Panc1 (cell line): ENCODE measurements around the gene AHSG. TPM values are rescaled to one million over a fixed set of nuclear protein-coding genes. Genes with fewer than 3 reads are reported as not detected.
"Not testable (repeated sequence)": the region's sequence is repeated elsewhere in the genome, so short reads cannot be mapped to it uniquely, and the experiment has no call there.

Experiments
- ATAC-seq: fragments of 200-7000 bp; cut with Tn5 transposase; 2 replicates; pipeline ENCODE4 v1.9.1; 2020; ENCODE audit warnings: mild to moderate bottlenecking, moderate library complexity
- BruUV-seq: library from RNA; stranded (reverse); fragments of 400-500 nt; replicated peaks from 2 replicates; lab custom pipeline; 2021; lab: Mats Ljungman, UMichigan
- CTCF ChIA-PET: fragments of 300-600 bp; sonication (Branson Sonifier 250); formaldehyde crosslinking; loops from one replicate; lab custom pipeline; 2022; ENCODE audit warnings: antibody characterized with exemption; lab: Charles Lee
- POLR2A ChIA-PET: fragments of 300-600 bp; sonication (Branson Sonifier 250); formaldehyde crosslinking; loops from one replicate; lab custom pipeline; 2022; ENCODE audit warnings: antibody characterized with exemption; lab: Charles Lee
- DNase-seq: peaks from one replicate; pipeline ENCODE4 v3.0.0-alpha.2; 2010; ENCODE audit warnings: low read depth, low spot score
- H3K27ac ChIP-seq: 2 replicates; pipeline ENCODE4 v1.5.1; 2011; ENCODE audit warnings: mild to moderate bottlenecking, low read length, inconsistent platforms
- H3K27me3 ChIP-seq: fragments of 200-500 bp; sonication (Bioruptor generic); 2 replicates; pipeline ENCODE4 v1.6.0; 2014; ENCODE audit warnings: low read length, inconsistent platforms; ENCODE audit not compliant: control insufficient read depth, insufficient read depth
- H3K36me3 ChIP-seq: fragments of 200-500 bp; sonication (Bioruptor generic); 2 replicates; pipeline ENCODE4 v1.5.1; 2014; ENCODE audit warnings: inconsistent platforms, mild to moderate bottlenecking, low read length, moderate library complexity; ENCODE audit not compliant: control insufficient read depth, insufficient read depth
- H3K4me1 ChIP-seq: 2 replicates; pipeline ENCODE4 v1.5.1; 2011; ENCODE audit warnings: inconsistent platforms, mild to moderate bottlenecking, low read length, moderate library complexity; ENCODE audit not compliant: control insufficient read depth, insufficient read depth
- H3K4me3 ChIP-seq, 2 experiments: 2 replicates each; pipeline ENCODE4 v1.5.1; 2011 to 2012; ENCODE audit warnings: low read depth in 2 of 2, low read length in 2 of 2, mild to moderate bottlenecking in 2 of 2, inconsistent platforms in 1 of 2, moderate library complexity in 1 of 2
- H3K9me3 ChIP-seq: fragments of 200-500 bp; sonication (Bioruptor generic); 2 replicates; pipeline ENCODE4 v1.5.1; 2014; ENCODE audit warnings: low read depth, mild to moderate bottlenecking, inconsistent platforms, low read length, moderate library complexity; ENCODE audit not compliant: control insufficient read depth, insufficient read depth
- CTCF ChIP-seq: fragments of 450-650 bp; IDR thresholded peaks from 2 replicates; pipeline ENCODE4 v1.5.1; 2017; ENCODE audit warnings: mild to moderate bottlenecking
- POLR2AphosphoS5 ChIP-seq: IDR thresholded peaks from 2 replicates; pipeline ENCODE4 v1.6.1; 2012; ENCODE audit warnings: mild to moderate bottlenecking, low read depth, low read length, moderate library complexity
- REST ChIP-seq, 2 experiments: IDR thresholded peaks; 2 replicates each; pipeline ENCODE4 v1.6.1; 2011 to 2012; ENCODE audit warnings: low read depth in 2 of 2, control low read depth in 1 of 2, low read length in 1 of 2, mild to moderate bottlenecking in 1 of 2, moderate library complexity in 1 of 2; ENCODE audit not compliant: insufficient read depth in 1 of 2
- SIN3A ChIP-seq: IDR thresholded peaks from 2 replicates; pipeline ENCODE4 v1.6.1; 2012; ENCODE audit warnings: low read depth, mild to moderate bottlenecking, low read length, moderate library complexity, borderline replicate concordance; ENCODE audit not compliant: insufficient read depth
- TCF7L2 ChIP-seq: IDR thresholded peaks from 2 replicates; pipeline ENCODE4 v1.6.1; 2011; ENCODE audit warnings: mild to moderate bottlenecking, low read depth, low read length, inconsistent platforms
- in situ Hi-C: cut with HindIII; loops from 2 replicates; pipeline ENCODE4 v1.10.0; 2016; ENCODE audit warnings: low sequenced_read_pairs, low pct_unique_long_range_greater_than_20kb
- intact Hi-C: fragments of 100-400 bp; cut with micrococcal nuclease; formaldehyde crosslinking; loops from one replicate; pipeline ENCODE4 v1.10.0; 2022; ENCODE audit not compliant: unreplicated experiment
- total RNA-seq: library from RNA; stranded (reverse); gene quantifications from one replicate; pipeline ENCODE4 v1.2.1, GENCODE V29; 2021; ENCODE audit not compliant: unreplicated experiment

Gene AHSG
- total RNA-seq, 1 experiment from 2014 or later = 0.85 TPM

GRCh38 chr3:186633481-186633880 is 20.6 kb downstream of the AHSG start:
- no TSS peak for BruUV-seq
- H3K9me3 ChIP-seq = no peaks in the 10 kb centered on the region
- H3K4me1 ChIP-seq = no peaks in the 10 kb centered on the region
- H3K27me3 ChIP-seq = peaks cover 8% of the 10 kb centered on the region
- H3K27ac ChIP-seq = no peak overlapping the region
- intact Hi-C loops = no loop called here
- CTCF ChIA-PET = no interaction called here
- DNase-seq (no peak), ATAC-seq (no peak)
- H3K4me3 ChIP-seq = no peak overlapping the region
- POLR2A ChIA-PET = no interaction called here
- in situ Hi-C loops = no loop called here
- no peak for TF ChIP-seq POLR2AphosphoS5
- TF ChIP-seq REST (IDR thresholded peaks at IDR 0.05; ENCODE audit: insufficient read depth in 1 of 2, low read depth in 2 of 2, low read length in 1 of 2) = no peak
- no peak for TF ChIP-seq CTCF
- no peak for TF ChIP-seq SIN3A
- no peak for TF ChIP-seq TCF7L2
- H3K36me3 ChIP-seq = no peaks in the 10 kb centered on the region

- CTCF ChIA-PET, H3K4me1 ChIP-seq, H3K27ac ChIP-seq, H3K9me3 ChIP-seq, H3K4me3 ChIP-seq, ATAC-seq, BruUV-seq, POLR2A ChIA-PET, intact Hi-C loops, DNase-seq, in situ Hi-C loops, H3K36me3 ChIP-seq: not testable (repeated sequence)
- peaks cover 11% of the 10 kb centered on the region for H3K27me3 ChIP-seq
Observed at GRCh38 chr3:186634207-186634606, 21.3 kb downstream of the AHSG start.

GRCh38 chr3:186635532-186635931 is 22.7 kb downstream of the AHSG start:
- H3K4me3 ChIP-seq = no peak overlapping the region
- peaks cover 10% of the 10 kb centered on the region for H3K27me3 ChIP-seq
- in situ Hi-C loops (no loop called here), intact Hi-C loops (no loop called here)
- H3K9me3 ChIP-seq = no peaks in the 10 kb centered on the region
- ChIA-PET POLR2A (no interaction called here), CTCF (no interaction called here)
- ATAC-seq = no peak
- no peaks in the 10 kb centered on the region for H3K4me1 ChIP-seq
- no peak for DNase-seq
- no peak overlapping the region for H3K27ac ChIP-seq
- no TSS peak for BruUV-seq
- H3K36me3 ChIP-seq = no peaks in the 10 kb centered on the region
- TF ChIP-seq REST (IDR thresholded peaks at IDR 0.05; ENCODE audit: insufficient read depth in 1 of 2, low read depth in 2 of 2, low read length in 1 of 2) (no peak), TCF7L2 (no peak), SIN3A (no peak), CTCF (no peak), POLR2AphosphoS5 (no peak)
